IMR-90 (cell line): ENCODE data around the gene SYT2. TPM values are rescaled to one million over a fixed set of nuclear protein-coding genes. Genes with fewer than 3 reads are reported as not detected.

Source experiments
- ATAC-seq: fragments of 200-7000 bp; cut with Tn5 transposase; 2 replicates; pipeline ENCODE4 v1.9.1; 2020; ENCODE audit warnings: low read depth, mild to moderate bottlenecking, moderate library complexity
- BruUV-seq: library from RNA; stranded (reverse); fragments of 400-500 nt; replicated peaks from 2 replicates; lab custom pipeline; 2021; lab: Mats Ljungman, UMichigan
- CTCF ChIA-PET: fragments of 300-600 bp; formaldehyde crosslinking; extraction: SDS; loops from one replicate; lab custom pipeline; 2021; ENCODE audit warnings: antibody characterized with exemption; lab: Yijun Ruan, JAX
- POLR2A ChIA-PET: fragments of 300-600 bp; sonication (Branson Sonifier 250); formaldehyde crosslinking; loops from one replicate; lab custom pipeline; 2022; ENCODE audit warnings: antibody characterized with exemption; ENCODE audit not compliant: unreplicated experiment; lab: Charles Lee
- DNase-seq: peaks from one replicate; pipeline ENCODE4 v3.0.0; 2013
- H2AFZ ChIP-seq: replicated peaks from 2 replicates; pipeline ENCODE3; 2013; ENCODE audit warnings: low read length, mild to moderate bottlenecking; ENCODE audit not compliant: poor library complexity
- H2AK5ac ChIP-seq: 2 replicates; pipeline ENCODE4 v1.6.1; 2013; ENCODE audit warnings: low read depth, low read length, inconsistent platforms
- H2AK9ac ChIP-seq: replicated peaks from 2 replicates; pipeline ENCODE3; 2013; ENCODE audit warnings: mild to moderate bottlenecking, low read depth, low read length, moderate library complexity; ENCODE audit not compliant: poor library complexity
- H2BK120ac ChIP-seq: 2 replicates; pipeline ENCODE4 v1.6.1; 2013; ENCODE audit warnings: low read depth, low read length, inconsistent platforms
- H2BK15ac ChIP-seq: 3 replicates; pipeline ENCODE4 v1.6.1; 2013; ENCODE audit warnings: low read depth, low read length, inconsistent platforms
- H2BK20ac ChIP-seq: 2 replicates; pipeline ENCODE4 v1.6.1; 2013; ENCODE audit warnings: low read depth, mild to moderate bottlenecking, inconsistent platforms, low read length, moderate library complexity
- H2BK5ac ChIP-seq: 2 replicates; pipeline ENCODE4 v1.6.1; 2013; ENCODE audit warnings: mild to moderate bottlenecking, low read depth, low read length, inconsistent platforms; ENCODE audit not compliant: poor library complexity, severe bottlenecking
- H3K14ac ChIP-seq: replicated peaks from 2 replicates; pipeline ENCODE4 v1.6.1; 2013; ENCODE audit warnings: low read depth, low read length, inconsistent platforms
- H3K18ac ChIP-seq: 2 replicates; pipeline ENCODE4 v1.6.1; 2013; ENCODE audit warnings: low read depth, low read length, control low read depth
- H3K23ac ChIP-seq: 2 replicates; pipeline ENCODE4 v1.6.1; 2013; ENCODE audit warnings: low read depth, low read length, inconsistent platforms
- H3K27ac ChIP-seq: 2 replicates; pipeline ENCODE4 v1.5.1; 2013; ENCODE audit warnings: mild to moderate bottlenecking, control low read depth, low read length; ENCODE audit not compliant: insufficient read depth
- H3K27me3 ChIP-seq: 2 replicates; pipeline ENCODE4 v1.6.1; 2013; ENCODE audit warnings: low read length; ENCODE audit not compliant: control insufficient read depth, insufficient read depth
- H3K36me3 ChIP-seq: 2 replicates; pipeline ENCODE4 v1.6.1; 2013; ENCODE audit warnings: low read length, mixed read lengths; ENCODE audit not compliant: control insufficient read depth, insufficient read depth
- H3K4ac ChIP-seq: 2 replicates; pipeline ENCODE4 v1.6.1; 2013; ENCODE audit warnings: low read depth, low read length, inconsistent platforms
- H3K4me1 ChIP-seq: 2 replicates; pipeline ENCODE4 v1.6.1; 2013; ENCODE audit warnings: low read length, mixed read lengths; ENCODE audit not compliant: control insufficient read depth, insufficient read depth
- H3K4me2 ChIP-seq: 2 replicates; pipeline ENCODE4 v1.6.1; 2013; ENCODE audit warnings: low read depth, mild to moderate bottlenecking, control low read depth, low read length, moderate library complexity
- H3K4me3 ChIP-seq: 2 replicates; pipeline ENCODE4 v1.5.1; 2013; ENCODE audit warnings: low read depth, mild to moderate bottlenecking, control low read depth, low read length, moderate library complexity; ENCODE audit not compliant: insufficient read depth
- H3K56ac ChIP-seq: 2 replicates; pipeline ENCODE4 v1.6.1; 2013; ENCODE audit warnings: low read length, inconsistent platforms; ENCODE audit not compliant: insufficient read depth; ENCODE audit errors: extremely low read depth
- H3K79me1 ChIP-seq, 2 experiments: 2 replicates each; pipeline ENCODE4 v1.6.1; 2013; ENCODE audit warnings: low read length in 2 of 2, inconsistent platforms in 1 of 2, low read depth in 1 of 2
- H3K9ac ChIP-seq: 2 replicates; pipeline ENCODE4 v1.6.1; 2013; ENCODE audit warnings: low read depth, low read length, control low read depth
- H3K9me1 ChIP-seq: 2 replicates; pipeline ENCODE4 v1.6.1; 2013; ENCODE audit warnings: low read length, inconsistent platforms; ENCODE audit not compliant: insufficient read depth
- H3K9me3 ChIP-seq: 2 replicates; pipeline ENCODE4 v1.6.1; 2013; ENCODE audit warnings: low read length; ENCODE audit not compliant: control insufficient read depth, insufficient read depth
- H4K20me1 ChIP-seq: 2 replicates; pipeline ENCODE4 v1.6.1; 2013; ENCODE audit warnings: low read length, inconsistent platforms; ENCODE audit not compliant: insufficient read depth
- H4K5ac ChIP-seq: 2 replicates; pipeline ENCODE4 v1.6.1; 2013; ENCODE audit warnings: mild to moderate bottlenecking, low read depth, low read length, control low read depth
- H4K8ac ChIP-seq, 2 experiments: 2 replicates each; pipeline ENCODE4 v1.6.1; 2013; ENCODE audit warnings: low read depth in 2 of 2, low read length in 2 of 2, control low read depth in 1 of 2, inconsistent platforms in 1 of 2
- H4K91ac ChIP-seq: 2 replicates; pipeline ENCODE4 v1.6.1; 2013; ENCODE audit warnings: low read depth, low read length, inconsistent platforms; ENCODE audit not compliant: insufficient read depth
- BHLHE40 ChIP-seq: fragments of 150-350 bp; IDR thresholded peaks from 2 replicates; pipeline ENCODE4 v1.6.1; 2016; ENCODE audit warnings: mild to moderate bottlenecking, low read depth, low read length
- CEBPB ChIP-seq: IDR thresholded peaks from 2 replicates; pipeline ENCODE4 v1.6.1; 2012; ENCODE audit warnings: low read depth, low read length, improper control_type of control experiment
- CHD1 ChIP-seq: IDR thresholded peaks from 2 replicates; pipeline ENCODE4 v1.6.1; 2012; ENCODE audit warnings: low read depth, low read length, improper control_type of control experiment
- FOS ChIP-seq: fragments of 150-350 bp; IDR thresholded peaks from 2 replicates; pipeline ENCODE4 v1.6.1; 2016; ENCODE audit warnings: low read depth, low read length
- MAFK ChIP-seq: IDR thresholded peaks from 2 replicates; pipeline ENCODE4 v1.6.1; 2012; ENCODE audit warnings: low read depth, low read length, improper control_type of control experiment
- MAZ ChIP-seq: IDR thresholded peaks from 2 replicates; pipeline ENCODE4 v1.6.1; 2012; ENCODE audit warnings: low read depth, mild to moderate bottlenecking, low read length, improper control_type of control experiment, moderate library complexity, borderline replicate concordance
- MXI1 ChIP-seq: IDR thresholded peaks from 2 replicates; pipeline ENCODE4 v1.6.1; 2012; ENCODE audit warnings: low read depth, mild to moderate bottlenecking, low read length, moderate library complexity, borderline replicate concordance
- NFE2L2 ChIP-seq: fragments of 150-350 bp; IDR thresholded peaks from 2 replicates; pipeline ENCODE4 v1.6.1; 2016; ENCODE audit warnings: low read depth, mild to moderate bottlenecking, low read length
- POLR2A ChIP-seq: IDR thresholded peaks from 2 replicates; pipeline ENCODE4 v1.6.1; 2012; ENCODE audit warnings: mild to moderate bottlenecking, low read depth, low read length
- RAD21 ChIP-seq: IDR thresholded peaks from 2 replicates; pipeline ENCODE4 v1.6.1; 2012; ENCODE audit warnings: low read length, improper control_type of control experiment
- RCOR1 ChIP-seq: IDR thresholded peaks from 2 replicates; pipeline ENCODE4 v1.6.1; 2012; ENCODE audit warnings: mild to moderate bottlenecking, low read length, improper control_type of control experiment; ENCODE audit not compliant: insufficient replicate concordance
- RFX5 ChIP-seq: IDR thresholded peaks from 2 replicates; pipeline ENCODE4 v1.8.0; 2012; ENCODE audit warnings: low read depth, mild to moderate bottlenecking, low read length, moderate library complexity
- SMC3 ChIP-seq: fragments of 150-350 bp; IDR thresholded peaks from 2 replicates; pipeline ENCODE4 v1.6.1; 2016; ENCODE audit warnings: low read depth, mild to moderate bottlenecking, antibody characterized with exemption, low read length, moderate library complexity
- WGBS, 2 experiments: methylation state at CpG; one replicate each; pipeline versions ENCODE4 v1.1.5 to v1.1.7; 2013; ENCODE audit warnings: missing lambda C conversion rate in 2 of 2; ENCODE audit not compliant: insufficient read length in 1 of 2; ENCODE audit errors: extremely low coverage in 2 of 2; 5-methylcytosine and 5-hydroxymethylcytosine counted together
- dilution Hi-C: fragments of 300-500 bp; cut with HindIII; formaldehyde crosslinking; loops from one replicate; pipeline ENCODE4 v1.14.3; 2018; ENCODE audit warnings: low sequenced_read_pairs; ENCODE audit not compliant: unreplicated experiment
- in situ Hi-C: fragments of 300-500 bp; cut with MboI; formaldehyde crosslinking; loops from 3 replicates; pipeline ENCODE4 v1.14.3; 2019; ENCODE audit warnings: low sequenced_read_pairs, inconsistent platforms, mixed read lengths
- intact Hi-C: fragments of 100-400 bp; cut with micrococcal nuclease; formaldehyde crosslinking; loops from 2 replicates; pipeline ENCODE4 v1.10.0; 2022
- polyA plus RNA-seq, 3 experiments: library from polyadenylated mRNA; depleted of rRNA; stranded (reverse); fragments of >200 nt; gene quantifications; 2 replicates each; pipeline ENCODE4 v1.2.3, GENCODE V29; 2012; ENCODE audit warnings: low replicate concordance in 1 of 3
- total RNA-seq: library from RNA; depleted of rRNA; stranded (reverse); fragments of >200 nt; gene quantifications from 2 replicates; pipeline ENCODE4 v1.2.3, GENCODE V29; 2012
- TF ChIP-seq, protein P1 (sequence below): fragments of 150-350 bp; IDR thresholded peaks from 2 replicates; pipeline ENCODE4 v1.6.1; 2017; ENCODE audit warnings: mild to moderate bottlenecking, antibody characterized with exemption, low read length, low read depth
- TF ChIP-seq, protein P2 (sequence below): conservative IDR thresholded peaks from 2 replicates; pipeline ENCODE4 v1.5.1; 2012; ENCODE audit warnings: mild to moderate bottlenecking, low read depth, low read length, improper control_type of control experiment
- TF ChIP-seq, protein P3 (sequence below): fragments of 150-350 bp; IDR thresholded peaks from 2 replicates; pipeline ENCODE4 v1.6.1; 2016; ENCODE audit warnings: low read depth, mild to moderate bottlenecking, low read length, moderate library complexity, borderline replicate concordance

Gene SYT2
- total and polyA plus RNA-seq, 2 of the 4 experiments (the other 2 are of a cell fraction): under 0.01 TPM

DNA sequence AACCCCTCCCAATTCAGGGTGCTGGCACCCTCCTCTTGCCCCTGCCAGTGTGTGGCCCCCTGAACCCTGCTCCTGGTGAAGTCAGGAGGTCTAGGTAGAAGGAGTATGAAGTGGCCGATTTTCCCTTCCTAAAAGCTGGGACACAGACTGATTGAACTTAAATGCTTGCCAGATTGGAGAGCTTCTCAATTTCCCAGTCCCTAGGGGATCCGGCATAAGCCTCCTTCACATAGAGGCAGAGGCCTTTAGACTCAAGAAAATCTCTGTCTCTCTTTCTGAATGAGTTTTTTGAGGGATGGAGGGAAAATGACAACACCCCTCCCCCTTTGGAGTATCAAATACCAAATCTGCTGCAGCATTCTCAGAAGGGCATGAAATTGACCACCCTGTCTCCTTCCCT is 51.5 kb downstream of the SYT2 start:
- no peaks in the 10 kb centered on the region for H3K79me1 ChIP-seq
- no peak overlapping the region for H3K23ac ChIP-seq
- no peak overlapping the region for H2BK15ac ChIP-seq
- no peaks in the 10 kb centered on the region for H3K4me1 ChIP-seq
- CTCF ChIA-PET: no interaction called here
- no CpG with 5 or more reads among the region's 2 CpGs for WGBS, 2 experiments
- no peak overlapping the region for H3K9ac ChIP-seq
- H2AFZ ChIP-seq: no peak overlapping the region
- H3K27me3 ChIP-seq: peaks cover 68% of the 10 kb centered on the region
- H2BK120ac ChIP-seq: no peak overlapping the region
- 0 out of 2 replicates have a peak, but pooled peaks cover under 1% of the 10 kb centered on the region for H3K9me1 ChIP-seq
- H3K14ac ChIP-seq: no peak overlapping the region
- BruUV-seq: no TSS peak
- no peak overlapping the region for H2BK5ac ChIP-seq
- H3K18ac ChIP-seq: no peak overlapping the region
- no peaks in the 10 kb centered on the region for H3K9me3 ChIP-seq
- POLR2A ChIA-PET: no interaction called here
- TF ChIP-seq MXI1 (no peak), BHLHE40 (no peak), RCOR1 (no peak), CEBPB (no peak), RFX5 (no peak), MAZ (no peak), CHD1 (no peak), RAD21 (no peak), NFE2L2 (no peak), MAFK (no peak), FOS (no peak), SMC3 (no peak), POLR2A (no peak)
- TF ChIP-seq, protein P1, sequence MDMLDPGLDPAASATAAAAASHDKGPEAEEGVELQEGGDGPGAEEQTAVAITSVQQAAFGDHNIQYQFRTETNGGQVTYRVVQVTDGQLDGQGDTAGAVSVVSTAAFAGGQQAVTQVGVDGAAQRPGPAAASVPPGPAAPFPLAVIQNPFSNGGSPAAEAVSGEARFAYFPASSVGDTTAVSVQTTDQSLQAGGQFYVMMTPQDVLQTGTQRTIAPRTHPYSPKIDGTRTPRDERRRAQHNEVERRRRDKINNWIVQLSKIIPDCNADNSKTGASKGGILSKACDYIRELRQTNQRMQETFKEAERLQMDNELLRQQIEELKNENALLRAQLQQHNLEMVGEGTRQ: no peak
- TF ChIP-seq, protein P2, sequence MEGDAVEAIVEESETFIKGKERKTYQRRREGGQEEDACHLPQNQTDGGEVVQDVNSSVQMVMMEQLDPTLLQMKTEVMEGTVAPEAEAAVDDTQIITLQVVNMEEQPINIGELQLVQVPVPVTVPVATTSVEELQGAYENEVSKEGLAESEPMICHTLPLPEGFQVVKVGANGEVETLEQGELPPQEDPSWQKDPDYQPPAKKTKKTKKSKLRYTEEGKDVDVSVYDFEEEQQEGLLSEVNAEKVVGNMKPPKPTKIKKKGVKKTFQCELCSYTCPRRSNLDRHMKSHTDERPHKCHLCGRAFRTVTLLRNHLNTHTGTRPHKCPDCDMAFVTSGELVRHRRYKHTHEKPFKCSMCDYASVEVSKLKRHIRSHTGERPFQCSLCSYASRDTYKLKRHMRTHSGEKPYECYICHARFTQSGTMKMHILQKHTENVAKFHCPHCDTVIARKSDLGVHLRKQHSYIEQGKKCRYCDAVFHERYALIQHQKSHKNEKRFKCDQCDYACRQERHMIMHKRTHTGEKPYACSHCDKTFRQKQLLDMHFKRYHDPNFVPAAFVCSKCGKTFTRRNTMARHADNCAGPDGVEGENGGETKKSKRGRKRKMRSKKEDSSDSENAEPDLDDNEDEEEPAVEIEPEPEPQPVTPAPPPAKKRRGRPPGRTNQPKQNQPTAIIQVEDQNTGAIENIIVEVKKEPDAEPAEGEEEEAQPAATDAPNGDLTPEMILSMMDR: no peak
- TF ChIP-seq, protein P3, sequence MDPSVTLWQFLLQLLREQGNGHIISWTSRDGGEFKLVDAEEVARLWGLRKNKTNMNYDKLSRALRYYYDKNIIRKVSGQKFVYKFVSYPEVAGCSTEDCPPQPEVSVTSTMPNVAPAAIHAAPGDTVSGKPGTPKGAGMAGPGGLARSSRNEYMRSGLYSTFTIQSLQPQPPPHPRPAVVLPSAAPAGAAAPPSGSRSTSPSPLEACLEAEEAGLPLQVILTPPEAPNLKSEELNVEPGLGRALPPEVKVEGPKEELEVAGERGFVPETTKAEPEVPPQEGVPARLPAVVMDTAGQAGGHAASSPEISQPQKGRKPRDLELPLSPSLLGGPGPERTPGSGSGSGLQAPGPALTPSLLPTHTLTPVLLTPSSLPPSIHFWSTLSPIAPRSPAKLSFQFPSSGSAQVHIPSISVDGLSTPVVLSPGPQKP: no peak
- intact Hi-C loops (no loop called here), in situ Hi-C loops (no loop called here), dilution Hi-C loops (no loop called here)
- no peak for ATAC-seq
- H3K4ac ChIP-seq: no peak overlapping the region
- DNase-seq: no peak
- no peaks in the 10 kb centered on the region for H3K36me3 ChIP-seq
- no peak overlapping the region for H3K27ac ChIP-seq
- no peak overlapping the region for H3K56ac ChIP-seq
- H3K4me2 ChIP-seq: no peak overlapping the region
- H4K91ac ChIP-seq: no peak overlapping the region
- H4K5ac ChIP-seq: no peak overlapping the region
- H4K20me1 ChIP-seq: no peaks in the 10 kb centered on the region; the same call in 1 of the 2 replicates
- H3K4me3 ChIP-seq: no peak overlapping the region
- H2AK9ac ChIP-seq: no peak overlapping the region
- no peak overlapping the region for H2BK20ac ChIP-seq
- no peak overlapping the region for H4K8ac ChIP-seq
- no peak overlapping the region for H2AK5ac ChIP-seq
